ENCODE measurements around the gene DNAJC27. TPM values are rescaled to one million over a fixed set of nuclear protein-coding genes. Genes with fewer than 3 reads are reported as not detected.

Gene DNAJC27
- total RNA-seq, 1 experiment from 2014 or later = 5.1 TPM

DNA sequence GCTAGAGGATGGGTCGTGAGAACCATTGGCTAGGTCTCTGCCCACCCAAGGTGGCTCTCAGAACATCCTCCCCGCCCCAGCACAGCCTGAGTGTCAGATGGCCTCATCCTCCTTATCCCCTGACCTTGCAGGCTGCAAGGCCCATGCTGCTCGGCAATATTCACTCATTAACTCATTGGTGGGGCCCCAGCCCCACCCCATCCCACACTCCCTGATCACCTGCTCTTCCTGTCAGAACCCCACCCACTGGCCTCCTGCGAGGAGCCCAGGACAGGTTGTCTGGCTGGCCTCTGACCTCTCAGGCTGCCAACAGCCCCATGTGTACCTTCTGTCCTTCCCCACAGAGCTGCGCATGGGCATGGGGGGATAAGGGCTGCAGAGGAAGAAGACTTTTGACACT is 57.0 kb downstream of the DNAJC27 start:
- H3K4me3 ChIP-seq = no peak overlapping the region
- H3K9me3 ChIP-seq (ENCODE audit: insufficient read depth, low read depth) = no peaks in the 10 kb centered on the region
- TF ChIP-seq EZH2 (IDR thresholded peaks at IDR 0.05; ENCODE audit: low read depth) = no peak
- TF ChIP-seq, protein P1, sequence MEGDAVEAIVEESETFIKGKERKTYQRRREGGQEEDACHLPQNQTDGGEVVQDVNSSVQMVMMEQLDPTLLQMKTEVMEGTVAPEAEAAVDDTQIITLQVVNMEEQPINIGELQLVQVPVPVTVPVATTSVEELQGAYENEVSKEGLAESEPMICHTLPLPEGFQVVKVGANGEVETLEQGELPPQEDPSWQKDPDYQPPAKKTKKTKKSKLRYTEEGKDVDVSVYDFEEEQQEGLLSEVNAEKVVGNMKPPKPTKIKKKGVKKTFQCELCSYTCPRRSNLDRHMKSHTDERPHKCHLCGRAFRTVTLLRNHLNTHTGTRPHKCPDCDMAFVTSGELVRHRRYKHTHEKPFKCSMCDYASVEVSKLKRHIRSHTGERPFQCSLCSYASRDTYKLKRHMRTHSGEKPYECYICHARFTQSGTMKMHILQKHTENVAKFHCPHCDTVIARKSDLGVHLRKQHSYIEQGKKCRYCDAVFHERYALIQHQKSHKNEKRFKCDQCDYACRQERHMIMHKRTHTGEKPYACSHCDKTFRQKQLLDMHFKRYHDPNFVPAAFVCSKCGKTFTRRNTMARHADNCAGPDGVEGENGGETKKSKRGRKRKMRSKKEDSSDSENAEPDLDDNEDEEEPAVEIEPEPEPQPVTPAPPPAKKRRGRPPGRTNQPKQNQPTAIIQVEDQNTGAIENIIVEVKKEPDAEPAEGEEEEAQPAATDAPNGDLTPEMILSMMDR (conservative IDR thresholded peaks at IDR 0.05) = no peak
- H3K27me3 ChIP-seq (ENCODE audit: insufficient read depth, low read depth) = no peaks in the 10 kb centered on the region
- ChIA-PET CTCF (no interaction called here), POLR2A (ENCODE audit: unreplicated experiment) (no interaction called here)
- no peaks in the 10 kb centered on the region for H3F3A ChIP-seq (ENCODE audit: insufficient read depth, low read depth)
- no peak overlapping the region for H3K4me2 ChIP-seq
- no peak for DNase-seq
- H3K9me2 ChIP-seq (ENCODE audit: insufficient read depth) = no peaks in the 10 kb centered on the region
- H2AFZ ChIP-seq = no peak overlapping the region
- H4K20me1 ChIP-seq (ENCODE audit: insufficient read depth) = peaks cover 4% of the 10 kb centered on the region
- BruUV-seq (replicated peaks) = no TSS peak
- H3K36me3 ChIP-seq (ENCODE audit: low read depth) = 0 out of 2 replicates have a peak, but pooled peaks cover 4% of the 10 kb centered on the region
- peaks cover 4% of the 10 kb centered on the region for H3K4me1 ChIP-seq (replicated peaks; ENCODE audit: insufficient read depth)
- intact Hi-C loops (cut with micrococcal nuclease; ENCODE audit: unreplicated experiment) = no loop called here
- 0 out of 2 replicates have a peak, but pooled peaks cover 13% of the 10 kb centered on the region for H3K79me2 ChIP-seq (ENCODE audit: low read depth)
- H3K27ac ChIP-seq = no peak overlapping the region

DNA sequence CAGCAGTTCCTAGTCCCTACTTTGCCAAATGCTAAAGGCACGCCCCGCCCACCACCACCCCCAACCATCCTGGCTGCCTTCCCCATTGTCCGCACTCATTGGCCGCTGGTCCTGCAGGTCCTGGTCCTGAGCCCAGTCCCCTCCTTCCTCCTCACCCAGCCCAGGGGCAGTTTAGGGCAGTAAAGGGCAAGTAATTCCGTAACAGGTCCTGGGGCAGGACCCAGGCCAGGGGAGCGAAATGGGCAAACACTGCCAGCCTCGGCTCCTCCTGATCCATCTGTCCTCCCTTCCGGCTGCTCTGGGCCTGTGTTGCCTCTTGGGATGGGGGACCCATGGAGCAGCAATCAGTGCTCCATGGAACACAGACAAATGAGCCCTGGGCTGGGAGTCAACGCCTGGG is 57.8 kb downstream of the DNAJC27 start:
- Histone ChIP-seq H3K4me3 (no peak overlapping the region), H3K4me1 (replicated peaks; ENCODE audit: insufficient read depth) (peaks cover 3% of the 10 kb centered on the region), H3K4me2 (no peak overlapping the region), H3K27me3 (ENCODE audit: insufficient read depth, low read depth) (no peaks in the 10 kb centered on the region), H4K20me1 (ENCODE audit: insufficient read depth) (peaks cover 4% of the 10 kb centered on the region), H3K27ac (no peak overlapping the region), H3K9me3 (ENCODE audit: insufficient read depth, low read depth) (no peaks in the 10 kb centered on the region), H3K79me2 (ENCODE audit: low read depth) (0 out of 2 replicates have a peak, but pooled peaks cover 13% of the 10 kb centered on the region), H2AFZ (no peak overlapping the region), H3F3A (ENCODE audit: insufficient read depth, low read depth) (no peaks in the 10 kb centered on the region), H3K36me3 (ENCODE audit: low read depth) (0 out of 2 replicates have a peak, but pooled peaks cover 4% of the 10 kb centered on the region), H3K9me2 (ENCODE audit: insufficient read depth) (no peaks in the 10 kb centered on the region)
- TF ChIP-seq, protein P1 (conservative IDR thresholded peaks at IDR 0.05) = no peak
- intact Hi-C loops (cut with micrococcal nuclease; ENCODE audit: unreplicated experiment) = no loop called here
- ChIA-PET POLR2A (ENCODE audit: unreplicated experiment) (no interaction called here), CTCF (no interaction called here)
- DNase-seq = no peak
- BruUV-seq (replicated peaks) = no TSS peak

DNA sequence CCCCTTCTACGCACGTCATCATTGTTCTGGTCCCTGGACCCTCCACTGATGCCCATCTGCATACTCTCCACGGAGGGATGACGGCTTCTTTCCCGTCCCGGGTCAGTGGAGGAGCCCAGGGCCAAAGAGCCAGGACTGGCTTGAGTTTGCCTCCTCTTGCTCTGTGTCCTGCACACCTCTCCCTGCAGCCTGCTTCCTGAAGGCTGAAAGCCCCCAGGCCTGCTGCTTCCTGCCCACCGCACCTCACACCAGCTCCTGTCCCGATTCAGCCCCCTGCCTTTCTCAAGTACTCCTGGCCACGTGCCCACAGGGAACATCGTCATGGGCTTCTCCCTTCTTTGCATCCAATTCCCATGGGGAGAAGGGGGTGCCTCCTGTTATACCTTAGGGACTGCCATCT is 58.8 kb downstream of the DNAJC27 start:
- Histone ChIP-seq H3K4me1 (replicated peaks; ENCODE audit: insufficient read depth) (no peaks in the 10 kb centered on the region), H3K79me2 (ENCODE audit: low read depth) (0 out of 2 replicates have a peak, but pooled peaks cover 4% of the 10 kb centered on the region), H3K9me3 (ENCODE audit: insufficient read depth, low read depth) (no peaks in the 10 kb centered on the region), H4K20me1 (ENCODE audit: insufficient read depth) (no peaks in the 10 kb centered on the region; the same call in 1 of the 2 replicates), H3K9me2 (ENCODE audit: insufficient read depth) (no peaks in the 10 kb centered on the region), H3F3A (ENCODE audit: insufficient read depth, low read depth) (no peaks in the 10 kb centered on the region), H3K4me3 (no peak overlapping the region), H3K27ac (no peak overlapping the region), H3K27me3 (ENCODE audit: insufficient read depth, low read depth) (no peaks in the 10 kb centered on the region), H3K4me2 (no peak overlapping the region), H2AFZ (no peak overlapping the region), H3K36me3 (ENCODE audit: low read depth) (0 out of 2 replicates have a peak, but pooled peaks cover 4% of the 10 kb centered on the region)
- intact Hi-C loops (cut with micrococcal nuclease; ENCODE audit: unreplicated experiment) = no loop called here
- no TSS peak for BruUV-seq (replicated peaks)
- TF ChIP-seq EZH2 (IDR thresholded peaks at IDR 0.05; ENCODE audit: low read depth) = no peak
- TF ChIP-seq, protein P1 (conservative IDR thresholded peaks at IDR 0.05) = no peak
- DNase-seq = no peak
- POLR2A ChIA-PET (ENCODE audit: unreplicated experiment) = no interaction called here
- CTCF ChIA-PET = no interaction called here
